Measurements from ENCODE around the gene MARCHF9. TPM values are rescaled to one million over a fixed set of nuclear protein-coding genes. Genes with fewer than 3 reads are reported as not detected.

The MARCHF9 gene
- total RNA-seq, 1 donor from 2014 or later = 21.8 TPM

DNA sequence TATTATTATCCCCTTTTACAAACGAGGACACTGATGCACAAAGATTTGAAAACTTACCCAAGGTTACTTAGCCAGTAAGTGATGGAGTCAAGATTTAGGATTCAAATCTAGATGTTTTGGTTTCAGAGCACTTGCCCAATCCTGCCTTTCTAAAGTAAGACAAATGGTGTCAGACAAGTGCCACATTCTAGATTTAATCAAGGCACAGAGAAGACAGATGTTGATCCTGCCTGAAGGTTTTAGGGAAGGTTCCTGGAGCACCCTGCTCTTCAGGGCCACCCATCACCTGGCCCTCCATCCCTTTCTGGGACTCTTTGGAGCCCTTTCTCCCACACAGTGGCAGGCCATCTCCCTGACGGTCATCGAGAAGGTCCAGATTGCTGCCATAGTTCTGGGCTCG lies 2.9 kb downstream of the MARCHF9 start:
- DNase-seq (ENCODE audit: low spot score) = no peak
- Mint-ChIP-seq H3K4me3 (no peak overlapping the region), H3K36me3 (ENCODE audit: low read depth) (peaks cover 14% of the 10 kb centered on the region), H3K27me3 (ENCODE audit: insufficient read depth) (peaks cover 3% of the 10 kb centered on the region), H3K4me1 (ENCODE audit: low read depth) (peaks cover 40% of the 10 kb centered on the region), H3K27ac (no peak overlapping the region), H3K9me3 (no peaks in the 10 kb centered on the region)
- intact Hi-C loops (cut with micrococcal nuclease) = loop anchor here (10.0 kb wide), 1 partner anchor 1123 kb away; the partner anchor contains the start of gene BAZ2A

GRCh38 chr12:57758552-57759359 lies 3.9 kb downstream of the MARCHF9 start:
- Mint-ChIP-seq H3K27me3 (ENCODE audit: insufficient read depth) (peaks cover 3% of the 10 kb centered on the region), H3K9me3 (no peaks in the 10 kb centered on the region), H3K4me1 (ENCODE audit: low read depth) (peaks cover 39% of the 10 kb centered on the region), H3K36me3 (ENCODE audit: low read depth) (peaks cover 24% of the 10 kb centered on the region), H3K4me3 (no peak overlapping the region), H3K27ac (no peak overlapping the region)
- intact Hi-C loops (cut with micrococcal nuclease) = loop anchor here (10.0 kb wide), 1 partner anchor 1124 kb away; the partner anchor contains the start of gene BAZ2A
- DNase-seq (ENCODE audit: low spot score) = no peak

- Mint-ChIP-seq H3K4me1 (ENCODE audit: low read depth) (peaks cover 36% of the 10 kb centered on the region), H3K9me3 (no peaks in the 10 kb centered on the region), H3K36me3 (ENCODE audit: low read depth) (peaks cover 28% of the 10 kb centered on the region), H3K27ac (no peak overlapping the region), H3K27me3 (ENCODE audit: insufficient read depth) (peaks cover 2% of the 10 kb centered on the region), H3K4me3 (no peak overlapping the region)
- intact Hi-C loops (cut with micrococcal nuclease) = loop anchor here (10.0 kb wide), 1 partner anchor 1125 kb away; the partner anchor contains the start of gene BAZ2A
- DNase-seq (ENCODE audit: low spot score) = no peak
Measured at GRCh38 chr12:57759360-57759980, 4.6 kb downstream of the MARCHF9 start.

DNA sequence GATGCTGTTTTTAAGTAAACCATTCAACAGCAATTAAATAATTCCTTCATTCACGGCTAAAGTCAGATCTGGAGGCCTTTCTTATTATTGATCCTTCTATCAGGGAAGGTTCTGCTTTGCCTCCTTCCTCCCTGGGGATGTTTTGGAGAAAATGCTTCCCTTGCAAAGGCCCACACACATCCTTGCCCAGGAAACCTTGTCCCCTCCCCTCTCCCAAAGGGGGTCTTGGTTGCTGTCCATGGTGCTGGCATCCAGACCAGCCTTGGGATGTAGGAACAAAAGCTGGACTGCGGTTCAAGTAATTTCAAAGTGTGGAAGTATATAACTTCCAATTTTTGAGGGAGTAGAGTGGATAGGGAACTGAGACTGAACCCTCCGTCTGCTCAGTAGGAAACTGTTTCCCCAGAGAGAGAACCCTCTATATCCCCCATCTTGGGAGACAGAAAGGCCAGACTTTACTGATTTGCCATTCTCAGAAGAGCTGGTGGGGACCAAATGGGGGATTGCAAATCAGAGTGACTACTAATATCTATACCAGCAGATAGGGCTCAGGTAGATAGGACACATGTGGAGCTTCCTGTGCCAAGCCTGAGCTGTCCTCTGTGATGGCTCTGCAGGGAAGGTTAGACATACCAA lies 5.6 kb downstream of the MARCHF9 start:
- Mint-ChIP-seq H3K4me1 (ENCODE audit: low read depth) (peaks cover 34% of the 10 kb centered on the region), H3K36me3 (ENCODE audit: low read depth) (peaks cover 31% of the 10 kb centered on the region), H3K9me3 (no peaks in the 10 kb centered on the region), H3K27ac (no peak overlapping the region), H3K4me3 (no peak overlapping the region), H3K27me3 (ENCODE audit: insufficient read depth) (no peaks in the 10 kb centered on the region)
- DNase-seq (ENCODE audit: low spot score) = no peak
- intact Hi-C loops (cut with micrococcal nuclease) = no loop called here

DNA sequence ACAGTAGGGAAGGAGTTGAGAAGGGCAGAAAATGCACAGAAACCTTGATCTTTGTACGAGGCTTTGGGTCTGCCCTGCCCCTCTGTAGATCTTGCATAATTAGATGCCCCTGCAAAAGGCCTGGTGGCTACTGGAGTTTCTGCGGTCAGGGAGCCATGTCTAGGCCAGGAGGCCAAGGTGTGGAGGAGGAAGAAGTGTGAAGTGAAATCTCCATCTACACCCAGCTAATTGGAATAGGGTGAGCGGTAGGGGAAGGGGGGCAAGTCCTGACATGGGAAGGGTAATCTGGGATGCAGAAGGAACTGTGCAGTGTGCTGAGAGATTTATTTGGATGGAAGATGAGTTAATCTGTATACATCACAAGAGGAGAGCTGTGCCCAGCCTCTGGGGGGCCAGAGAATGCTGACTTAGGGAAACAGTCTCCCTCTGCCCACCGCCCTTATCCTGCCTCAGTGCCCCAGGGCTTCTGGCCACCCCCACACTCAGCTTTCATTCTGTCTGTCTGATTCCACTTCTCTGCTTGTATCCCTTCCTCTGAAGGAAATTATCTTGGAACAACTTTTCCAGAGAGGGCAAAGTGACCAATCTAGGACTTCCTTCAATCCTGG lies 6.6 kb downstream of the MARCHF9 start:
- DNase-seq (ENCODE audit: low spot score) = no peak
- Mint-ChIP-seq H3K27me3 (ENCODE audit: insufficient read depth) (peaks cover 4% of the 10 kb centered on the region), H3K27ac (no peak overlapping the region), H3K4me3 (no peak overlapping the region), H3K9me3 (no peaks in the 10 kb centered on the region), H3K36me3 (ENCODE audit: low read depth) (peaks cover 31% of the 10 kb centered on the region), H3K4me1 (ENCODE audit: low read depth) (peaks cover 34% of the 10 kb centered on the region)
- intact Hi-C loops (cut with micrococcal nuclease) = no loop called here

- no peak for DNase-seq (ENCODE audit: low spot score)
- intact Hi-C loops (cut with micrococcal nuclease) = no loop called here
- Mint-ChIP-seq H3K36me3 (ENCODE audit: low read depth) (peaks cover 32% of the 10 kb centered on the region), H3K4me3 (no peak overlapping the region), H3K27me3 (ENCODE audit: insufficient read depth) (peaks cover 5% of the 10 kb centered on the region), H3K9me3 (no peaks in the 10 kb centered on the region), H3K4me1 (ENCODE audit: low read depth) (peaks cover 34% of the 10 kb centered on the region), H3K27ac (no peak overlapping the region)
Measured at GRCh38 chr12:57762463-57762862, 7.6 kb downstream of the MARCHF9 start.

GRCh38 chr12:57763881-57764661 lies 9.2 kb downstream of the MARCHF9 start:
- Mint-ChIP-seq H3K27me3 (ENCODE audit: insufficient read depth) (peaks cover 5% of the 10 kb centered on the region), H3K27ac (peak overlapping the region; percentile 7), H3K4me1 (ENCODE audit: low read depth) (peaks cover 33% of the 10 kb centered on the region), H3K4me3 (peak overlapping the region; percentile 89), H3K36me3 (ENCODE audit: low read depth) (peaks cover 37% of the 10 kb centered on the region), H3K9me3 (no peaks in the 10 kb centered on the region)
- intact Hi-C loops (cut with micrococcal nuclease) = no loop called here
- no peak for DNase-seq (ENCODE audit: low spot score)

DNA sequence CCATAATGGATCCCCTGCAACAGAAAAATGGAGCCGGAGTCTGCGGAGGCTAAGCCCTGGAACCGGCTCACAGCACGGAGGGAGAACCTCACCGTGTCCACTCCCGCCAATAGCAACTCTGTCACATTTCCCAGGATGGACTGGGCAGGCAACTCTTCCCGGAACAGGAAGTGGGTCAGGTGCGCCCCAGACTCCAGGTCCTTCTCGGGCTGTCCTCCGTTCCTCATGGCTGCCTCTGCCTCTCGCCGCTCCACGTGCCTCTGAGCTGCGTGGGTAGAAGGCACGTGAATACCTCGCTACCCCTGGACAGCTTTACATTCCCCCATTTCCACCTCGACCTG lies 9.7 kb downstream of the MARCHF9 start:
- peaks cover 36% of the 10 kb centered on the region for H3K36me3 Mint-ChIP-seq (ENCODE audit: low read depth)
- H3K9me3 Mint-ChIP-seq = no peaks in the 10 kb centered on the region
- peaks cover 28% of the 10 kb centered on the region for H3K4me1 Mint-ChIP-seq (ENCODE audit: low read depth)
- intact Hi-C loops (cut with micrococcal nuclease) = loop anchor here (1.0 kb wide), 1 partner anchor 8 kb away; no protein-coding TSS in a partner anchor
- peak overlapping the region; percentile 48 for H3K27ac Mint-ChIP-seq
- peak overlapping the region; percentile 89 for H3K4me3 Mint-ChIP-seq
- no peak for DNase-seq (ENCODE audit: low spot score)
- H3K27me3 Mint-ChIP-seq (ENCODE audit: insufficient read depth) = peaks cover 5% of the 10 kb centered on the region

GRCh38 chr12:57765003-57765697 lies 10.2 kb downstream of the MARCHF9 start:
- peak; percentile 44 for DNase-seq (ENCODE audit: low spot score)
- Mint-ChIP-seq H3K27ac (peak overlapping the region; percentile 58), H3K4me3 (peak overlapping the region; percentile 89), H3K36me3 (ENCODE audit: low read depth) (peaks cover 36% of the 10 kb centered on the region), H3K27me3 (ENCODE audit: insufficient read depth) (peaks cover 5% of the 10 kb centered on the region), H3K9me3 (no peaks in the 10 kb centered on the region), H3K4me1 (ENCODE audit: low read depth) (peaks cover 31% of the 10 kb centered on the region)
- intact Hi-C loops (cut with micrococcal nuclease) = loop anchor here (1.0 kb wide), 1 partner anchor 9 kb away; no protein-coding TSS in a partner anchor

DNA sequence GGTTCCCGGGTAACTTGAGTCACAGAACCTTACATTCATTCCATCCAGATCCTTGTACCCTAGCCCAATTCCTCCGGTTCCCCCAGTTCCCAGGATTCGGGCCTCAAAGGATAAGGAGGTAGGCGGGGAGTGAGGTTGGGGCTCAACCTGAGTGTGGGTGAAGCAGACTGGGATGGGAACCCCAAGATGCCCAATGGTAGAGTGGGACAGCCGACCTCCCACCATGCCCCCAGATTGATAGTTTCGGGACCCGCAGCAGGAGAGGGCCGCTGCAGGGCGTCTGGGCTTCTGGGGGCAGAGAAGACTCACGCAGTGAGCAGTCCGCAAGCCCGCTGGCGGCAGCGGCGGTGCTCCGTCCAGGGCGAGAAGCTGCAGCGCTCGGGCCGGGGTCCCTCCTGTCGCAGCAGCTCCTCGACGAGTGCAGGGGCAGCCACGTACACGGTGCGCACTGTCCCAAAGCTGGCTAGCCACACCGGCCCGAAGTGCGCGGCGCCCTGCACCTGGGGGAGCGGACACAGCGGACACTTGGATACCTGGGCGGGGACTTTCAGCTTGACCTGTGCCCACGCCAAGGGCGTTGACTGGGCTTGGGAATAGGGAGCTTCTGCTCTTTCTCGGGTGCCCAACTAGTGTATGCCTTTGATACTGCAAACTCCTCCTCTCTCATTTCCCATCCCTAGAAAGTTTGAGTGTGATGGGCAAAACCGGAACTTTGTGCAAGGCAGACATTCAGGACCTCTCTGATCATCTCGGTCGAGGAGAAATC lies 11.0 kb downstream of the MARCHF9 start:
- no peak for DNase-seq (ENCODE audit: low spot score)
- intact Hi-C loops (cut with micrococcal nuclease) = loop anchor here (1.0 kb wide), 1 partner anchor 10 kb away; no protein-coding TSS in a partner anchor
- peaks cover 38% of the 10 kb centered on the region for H3K4me1 Mint-ChIP-seq (ENCODE audit: low read depth)
- H3K27me3 Mint-ChIP-seq (ENCODE audit: insufficient read depth) = peaks cover 5% of the 10 kb centered on the region
- H3K4me3 Mint-ChIP-seq = peak overlapping the region; percentile 89
- H3K36me3 Mint-ChIP-seq (ENCODE audit: low read depth) = peaks cover 42% of the 10 kb centered on the region
- H3K27ac Mint-ChIP-seq = peak overlapping the region; percentile 58
- H3K9me3 Mint-ChIP-seq = no peaks in the 10 kb centered on the region
